ENCODE measurements around the gene FBXW7. TPM values are rescaled to one million over a fixed set of nuclear protein-coding genes. Genes with fewer than 3 reads are reported as not detected.

The FBXW7 gene
- total and polyA plus RNA-seq, 8 donors, result 10.1 to 30.1 (median 17.6) TPM

DNA sequence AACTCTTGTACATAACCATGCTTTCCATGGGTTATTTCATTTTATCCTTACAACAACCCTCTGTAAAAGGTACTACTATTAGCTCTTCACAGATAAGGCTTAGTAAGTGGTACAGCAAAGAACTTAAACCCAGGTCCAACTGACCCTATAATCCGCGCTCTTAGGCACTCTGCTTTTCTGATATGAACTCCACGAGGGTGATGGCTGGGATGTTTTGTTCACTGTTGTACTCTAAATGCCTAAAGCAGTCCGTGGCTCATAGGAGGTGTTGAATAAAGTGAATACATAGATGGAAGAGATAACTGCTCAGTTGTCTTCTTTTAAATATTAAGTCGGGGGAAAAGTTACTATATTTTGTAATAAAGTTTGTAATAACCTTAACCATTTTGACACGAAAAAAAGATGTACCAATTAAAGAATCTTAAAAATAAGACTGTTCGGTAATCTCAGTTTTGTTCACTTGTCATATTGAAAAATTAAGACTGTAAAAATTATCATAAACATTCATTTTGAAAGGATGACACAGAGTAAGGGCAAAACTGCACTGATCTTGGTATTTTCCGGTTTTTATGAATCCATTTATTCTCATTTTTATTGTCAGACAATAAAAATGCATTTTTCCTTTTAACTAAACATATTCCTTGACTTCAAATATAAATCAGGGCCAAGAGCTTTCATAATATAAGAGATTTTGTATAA lies 166.5 kb downstream of the FBXW7 start:
- 80 to 87% methylated on average over 8 of the region's 8 CpGs for WGBS, 2 donors
- no peak overlapping the region for H3K27ac ChIP-seq
- intact Hi-C loops (cut with DNase I), result no loop called here
- peaks cover 0 to 6% (median 4%) of the 10 kb centered on the region in 3 donors for H3K4me1 ChIP-seq
- DNase-seq, result no peak
- FAIRE-seq, result peak; percentile 75
- no peaks in the 10 kb centered on the region for H3K36me3 ChIP-seq
- no peaks in the 10 kb centered on the region for H3K9me3 ChIP-seq
- TF ChIP-seq, protein P1, sequence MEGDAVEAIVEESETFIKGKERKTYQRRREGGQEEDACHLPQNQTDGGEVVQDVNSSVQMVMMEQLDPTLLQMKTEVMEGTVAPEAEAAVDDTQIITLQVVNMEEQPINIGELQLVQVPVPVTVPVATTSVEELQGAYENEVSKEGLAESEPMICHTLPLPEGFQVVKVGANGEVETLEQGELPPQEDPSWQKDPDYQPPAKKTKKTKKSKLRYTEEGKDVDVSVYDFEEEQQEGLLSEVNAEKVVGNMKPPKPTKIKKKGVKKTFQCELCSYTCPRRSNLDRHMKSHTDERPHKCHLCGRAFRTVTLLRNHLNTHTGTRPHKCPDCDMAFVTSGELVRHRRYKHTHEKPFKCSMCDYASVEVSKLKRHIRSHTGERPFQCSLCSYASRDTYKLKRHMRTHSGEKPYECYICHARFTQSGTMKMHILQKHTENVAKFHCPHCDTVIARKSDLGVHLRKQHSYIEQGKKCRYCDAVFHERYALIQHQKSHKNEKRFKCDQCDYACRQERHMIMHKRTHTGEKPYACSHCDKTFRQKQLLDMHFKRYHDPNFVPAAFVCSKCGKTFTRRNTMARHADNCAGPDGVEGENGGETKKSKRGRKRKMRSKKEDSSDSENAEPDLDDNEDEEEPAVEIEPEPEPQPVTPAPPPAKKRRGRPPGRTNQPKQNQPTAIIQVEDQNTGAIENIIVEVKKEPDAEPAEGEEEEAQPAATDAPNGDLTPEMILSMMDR (IDR thresholded peaks at IDR 0.05), result no peak
- ATAC-seq, result no peak
- no peak overlapping the region for H3K4me3 ChIP-seq
- no peaks in the 10 kb centered on the region for H3K27me3 ChIP-seq

DNA sequence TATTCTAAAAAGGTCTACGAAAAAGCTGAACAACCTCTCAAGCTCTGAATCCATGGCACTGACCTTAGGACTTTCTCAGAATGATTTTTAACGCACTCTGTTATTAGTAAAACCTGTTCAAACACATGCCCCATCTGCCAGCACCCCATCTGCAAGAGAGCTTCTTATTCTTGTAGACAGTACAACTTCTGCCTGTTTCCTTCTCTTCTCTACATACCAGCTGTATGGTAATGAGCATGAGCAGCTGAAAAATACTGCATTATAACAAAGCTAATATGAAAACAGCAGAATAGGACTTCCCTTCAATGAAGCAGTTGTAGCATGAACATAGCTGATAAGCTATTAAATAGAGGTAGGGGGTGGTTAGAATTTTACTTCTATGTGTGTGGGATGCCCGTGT lies 167.9 kb downstream of the FBXW7 start:
- no peak overlapping the region for H3K27ac ChIP-seq
- FAIRE-seq, result no peak
- intact Hi-C loops (cut with DNase I), result no loop called here
- no peaks in the 10 kb centered on the region for H3K36me3 ChIP-seq
- WGBS, 2 donors, result 47 to 59% methylated on average over 3 of the region's 3 CpGs
- no peak overlapping the region for H3K4me3 ChIP-seq
- no peaks in the 10 kb centered on the region for H3K27me3 ChIP-seq
- peaks cover 0 to 6% (median 5%) of the 10 kb centered on the region in 3 donors for H3K4me1 ChIP-seq
- no peak for DNase-seq
- peak in 2 of 4 donors; percentile 29 to 41 for ATAC-seq
- H3K9me3 ChIP-seq, result no peaks in the 10 kb centered on the region
- TF ChIP-seq, protein P1 (IDR thresholded peaks at IDR 0.05), result no peak

DNA sequence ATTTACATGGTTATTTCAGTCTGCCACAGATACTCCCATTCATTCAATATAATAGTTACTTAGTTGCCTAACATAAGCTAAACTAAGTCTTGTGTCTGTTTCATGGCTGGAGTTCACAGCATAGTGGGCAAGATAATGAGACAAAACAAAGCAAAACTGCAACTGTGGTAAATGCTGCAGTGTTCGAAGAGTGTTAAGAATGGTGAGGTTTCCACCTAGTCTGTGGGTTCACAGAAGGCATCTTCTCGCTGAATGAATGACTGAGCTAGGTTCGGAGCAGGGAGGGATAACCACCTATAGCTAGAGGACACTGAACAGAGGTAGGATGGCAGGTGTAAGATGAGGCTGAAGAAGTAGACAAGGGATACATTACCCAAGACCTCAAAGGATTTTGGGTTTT lies 171.0 kb downstream of the FBXW7 start:
- intact Hi-C loops (cut with DNase I), result no loop called here
- FAIRE-seq (no peak), DNase-seq (no peak), ATAC-seq (no peak)
- Histone ChIP-seq H3K27me3 (no peaks in the 10 kb centered on the region), H3K36me3 (no peaks in the 10 kb centered on the region), H3K4me3 (no peak overlapping the region), H3K4me1 (peaks cover 0 to 14% (median 2%) of the 10 kb centered on the region in 3 donors), H3K9me3 (no peaks in the 10 kb centered on the region), H3K27ac (no peak overlapping the region)
- TF ChIP-seq, protein P1 (IDR thresholded peaks at IDR 0.05), result no peak
- WGBS, 2 donors, result 96 to 97% methylated on average over 3 of the region's 3 CpGs

DNA sequence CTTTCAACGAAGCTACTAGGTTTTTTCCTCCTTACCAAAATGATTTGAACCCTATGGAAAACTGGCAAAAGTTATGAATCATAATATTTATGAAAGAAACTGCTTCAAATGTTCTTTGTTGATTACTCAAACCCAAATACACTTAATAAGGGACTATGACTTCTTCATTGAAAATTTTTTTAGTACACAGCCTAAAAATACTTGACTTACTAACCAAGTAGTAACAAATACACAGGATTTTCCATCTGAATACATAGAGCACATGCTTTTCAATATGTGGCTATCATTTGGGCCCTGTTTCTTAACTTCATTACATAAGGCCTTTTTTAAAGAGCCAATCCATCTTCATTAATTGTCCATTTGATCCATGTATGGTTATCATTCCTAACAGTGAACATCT lies 171.5 kb downstream of the FBXW7 start:
- no peak for ATAC-seq

DNA sequence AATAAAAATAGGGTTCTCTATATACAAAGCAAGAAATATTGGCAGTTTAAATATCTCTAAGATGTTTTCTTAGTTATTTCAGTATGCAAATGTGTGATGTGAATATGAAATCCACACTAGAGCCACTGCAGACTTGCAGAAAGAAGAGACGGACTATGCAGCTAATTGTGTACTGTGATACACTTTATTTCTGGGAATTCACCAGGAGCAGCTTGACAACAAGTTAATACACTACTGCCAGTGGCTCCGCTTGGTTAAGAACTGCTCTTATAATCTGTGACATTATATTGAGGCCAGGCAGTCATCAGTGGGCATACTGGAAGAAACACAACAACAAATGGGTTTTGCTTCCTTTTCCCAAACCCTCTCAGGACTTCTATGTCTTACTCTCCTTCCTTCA lies 172.0 kb downstream of the FBXW7 start:
- FAIRE-seq (no peak), ATAC-seq (no peak), DNase-seq (no peak)
- intact Hi-C loops (cut with DNase I), result no loop called here
- TF ChIP-seq, protein P1 (IDR thresholded peaks at IDR 0.05), result no peak
- Histone ChIP-seq H3K4me3 (no peak overlapping the region), H3K9me3 (no peaks in the 10 kb centered on the region), H3K27me3 (no peaks in the 10 kb centered on the region), H3K4me1 (peaks cover 0 to 19% (median 6%) of the 10 kb centered on the region in 3 donors), H3K36me3 (no peaks in the 10 kb centered on the region), H3K27ac (no peak overlapping the region)
- WGBS, 2 donors, result 94 to 97% methylated on average over 2 of the region's 2 CpGs

More for the DNA sequence above, 171.5 kb downstream of the FBXW7 start:
- DNase-seq (no peak), FAIRE-seq (no peak)
- intact Hi-C loops (cut with DNase I), result no loop called here
- TF ChIP-seq, protein P1 (IDR thresholded peaks at IDR 0.05), result no peak
- Histone ChIP-seq H3K27me3 (no peaks in the 10 kb centered on the region), H3K4me1 (peaks cover 0 to 19% (median 6%) of the 10 kb centered on the region in 3 donors), H3K4me3 (no peak overlapping the region), H3K27ac (no peak overlapping the region), H3K9me3 (no peaks in the 10 kb centered on the region), H3K36me3 (no peaks in the 10 kb centered on the region)
- 77 to 90% methylated on average over 1 of the region's 1 CpG for WGBS, 2 donors

Data from pancreas (tissue), 10 donors.